PC-3 (cell line): Measurements from ENCODE around the gene GDA. TPM values are rescaled to one million over a fixed set of nuclear protein-coding genes. Genes with fewer than 3 reads are reported as not detected.

ENCODE experiments used
- ATAC-seq: fragments of 200-7000 bp; cut with Tn5 transposase; 2 replicates; pipeline ENCODE4 v1.9.1; 2020; ENCODE audit warnings: mild to moderate bottlenecking, moderate library complexity
- BruUV-seq: library from RNA; stranded (reverse); fragments of 400-500 nt; replicated peaks from 2 replicates; lab custom pipeline; 2021; lab: Mats Ljungman, UMichigan
- CTCF ChIA-PET: fragments of 300-600 bp; sonication (Branson Sonifier 250); formaldehyde crosslinking; loops from one replicate; lab custom pipeline; 2022; ENCODE audit warnings: antibody characterized with exemption; lab: Charles Lee
- POLR2A ChIA-PET: fragments of 300-600 bp; sonication (Branson Sonifier 250); formaldehyde crosslinking; loops from one replicate; lab custom pipeline; 2022; ENCODE audit warnings: antibody characterized with exemption; ENCODE audit not compliant: unreplicated experiment; lab: Charles Lee
- DNase-seq: peaks from one replicate; pipeline ENCODE4 v3.0.0-alpha.2; 2015
- H2AFZ ChIP-seq: fragments of 300-600 bp; sonication (generic); 2 replicates; pipeline ENCODE4 v1.6.0; 2016; ENCODE audit warnings: antibody characterized with exemption, low read length
- H3F3A ChIP-seq: fragments of 300-600 bp; sonication (generic); one replicate; pipeline ENCODE4 v1.6.0; 2017; ENCODE audit warnings: antibody characterized with exemption, low read length, control low read depth, mild to moderate bottlenecking; ENCODE audit not compliant: unreplicated experiment
- H3K27ac ChIP-seq: fragments of 300-600 bp; sonication (generic); 2 replicates; pipeline ENCODE4 v1.5.1; 2016; ENCODE audit warnings: mild to moderate bottlenecking, low read length
- H3K27me3 ChIP-seq: fragments of 300-600 bp; sonication (generic); 2 replicates; pipeline ENCODE4 v1.6.1; 2016; ENCODE audit warnings: low read length, mixed read lengths
- H3K36me3 ChIP-seq: fragments of 300-600 bp; sonication (generic); 2 replicates; pipeline ENCODE4 v1.6.1; 2016; ENCODE audit warnings: low read depth, mixed run types, low read length, mixed read lengths
- H3K4me1 ChIP-seq: fragments of 300-600 bp; sonication (generic); 2 replicates; pipeline ENCODE4 v1.5.1; 2016; ENCODE audit warnings: low read length; ENCODE audit not compliant: insufficient read depth
- H3K4me2 ChIP-seq: fragments of 300-600 bp; sonication (generic); 2 replicates; pipeline ENCODE4 v1.6.0; 2016; ENCODE audit warnings: low read length
- H3K4me3 ChIP-seq: fragments of 300-600 bp; sonication (generic); 2 replicates; pipeline ENCODE4 v1.5.1; 2016; ENCODE audit warnings: mild to moderate bottlenecking, low read length, mixed read lengths
- H3K79me2 ChIP-seq: fragments of 300-600 bp; sonication (generic); 2 replicates; pipeline ENCODE4 v1.6.1; 2017; ENCODE audit warnings: low read length, mixed read lengths
- H3K9ac ChIP-seq: fragments of 300-600 bp; sonication (generic); 2 replicates; pipeline ENCODE4 v1.6.0; 2016; ENCODE audit warnings: mild to moderate bottlenecking, low read length
- H3K9me2 ChIP-seq: fragments of 300-600 bp; sonication (generic); replicated peaks from 2 replicates; pipeline ENCODE4 v1.6.1; 2016; ENCODE audit warnings: mixed run types, low read length, mixed read lengths
- H3K9me3 ChIP-seq: fragments of 300-600 bp; sonication (generic); 2 replicates; pipeline ENCODE4 v1.6.1; 2016; ENCODE audit warnings: low read length, mixed read lengths
- H4K20me1 ChIP-seq: fragments of 300-600 bp; sonication (generic); 2 replicates; pipeline ENCODE4 v1.6.1; 2016; ENCODE audit warnings: low read length, mixed read lengths
- EZH2 ChIP-seq: fragments of 300-600 bp; sonication (generic); IDR thresholded peaks from one replicate; pipeline ENCODE4 v1.6.1; 2017; ENCODE audit warnings: antibody characterized with exemption, mild to moderate bottlenecking, low read length; ENCODE audit not compliant: unreplicated experiment
- EZH2phosphoT487 ChIP-seq: fragments of 300-600 bp; sonication (generic); IDR thresholded peaks from 2 replicates; pipeline ENCODE4 v1.6.1; 2018; ENCODE audit warnings: mild to moderate bottlenecking, antibody characterized with exemption, low read length, borderline replicate concordance
- intact Hi-C: fragments of 100-400 bp; cut with micrococcal nuclease; formaldehyde crosslinking; loops from 2 replicates; pipeline ENCODE4 v1.9.0; 2023
- total RNA-seq: library from RNA; depleted of rRNA; stranded (reverse); fragments of >200 nt; gene quantifications from 2 replicates; pipeline ENCODE4 v1.2.3, GENCODE V29; 2014
- TF ChIP-seq, protein P1 (sequence below): fragments of 300-600 bp; sonication (generic); conservative IDR thresholded peaks from 2 replicates; pipeline ENCODE4 v1.5.1; 2017; ENCODE audit warnings: antibody characterized with exemption, low read depth, mild to moderate bottlenecking, low read length

The GDA gene
- total RNA-seq, 1 experiment from 2014 or later: not detected

GRCh38 chr9:72128526-72128925 is 20.7 kb upstream of the GDA start:
- Histone ChIP-seq H3K36me3 (no peaks in the 10 kb centered on the region), H3K27me3 (no peaks in the 10 kb centered on the region), H3K9me3 (no peaks in the 10 kb centered on the region), H3K79me2 (no peaks in the 10 kb centered on the region), H3K9ac (no peak overlapping the region), H3F3A (no peaks in the 10 kb centered on the region), H3K4me2 (no peak overlapping the region), H4K20me1 (no peaks in the 10 kb centered on the region), H3K4me1 (no peaks in the 10 kb centered on the region), H3K4me3 (no peak overlapping the region), H2AFZ (no peak overlapping the region), H3K27ac (no peak overlapping the region), H3K9me2 (no peaks in the 10 kb centered on the region)
- no TSS peak for BruUV-seq
- no peak for ATAC-seq
- CTCF ChIA-PET: no interaction called here
- TF ChIP-seq EZH2 (no peak), EZH2phosphoT487 (no peak)
- TF ChIP-seq, protein P1, sequence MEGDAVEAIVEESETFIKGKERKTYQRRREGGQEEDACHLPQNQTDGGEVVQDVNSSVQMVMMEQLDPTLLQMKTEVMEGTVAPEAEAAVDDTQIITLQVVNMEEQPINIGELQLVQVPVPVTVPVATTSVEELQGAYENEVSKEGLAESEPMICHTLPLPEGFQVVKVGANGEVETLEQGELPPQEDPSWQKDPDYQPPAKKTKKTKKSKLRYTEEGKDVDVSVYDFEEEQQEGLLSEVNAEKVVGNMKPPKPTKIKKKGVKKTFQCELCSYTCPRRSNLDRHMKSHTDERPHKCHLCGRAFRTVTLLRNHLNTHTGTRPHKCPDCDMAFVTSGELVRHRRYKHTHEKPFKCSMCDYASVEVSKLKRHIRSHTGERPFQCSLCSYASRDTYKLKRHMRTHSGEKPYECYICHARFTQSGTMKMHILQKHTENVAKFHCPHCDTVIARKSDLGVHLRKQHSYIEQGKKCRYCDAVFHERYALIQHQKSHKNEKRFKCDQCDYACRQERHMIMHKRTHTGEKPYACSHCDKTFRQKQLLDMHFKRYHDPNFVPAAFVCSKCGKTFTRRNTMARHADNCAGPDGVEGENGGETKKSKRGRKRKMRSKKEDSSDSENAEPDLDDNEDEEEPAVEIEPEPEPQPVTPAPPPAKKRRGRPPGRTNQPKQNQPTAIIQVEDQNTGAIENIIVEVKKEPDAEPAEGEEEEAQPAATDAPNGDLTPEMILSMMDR: no peak
- no peak for DNase-seq
- POLR2A ChIA-PET: no interaction called here
- intact Hi-C loops: no loop called here

DNA sequence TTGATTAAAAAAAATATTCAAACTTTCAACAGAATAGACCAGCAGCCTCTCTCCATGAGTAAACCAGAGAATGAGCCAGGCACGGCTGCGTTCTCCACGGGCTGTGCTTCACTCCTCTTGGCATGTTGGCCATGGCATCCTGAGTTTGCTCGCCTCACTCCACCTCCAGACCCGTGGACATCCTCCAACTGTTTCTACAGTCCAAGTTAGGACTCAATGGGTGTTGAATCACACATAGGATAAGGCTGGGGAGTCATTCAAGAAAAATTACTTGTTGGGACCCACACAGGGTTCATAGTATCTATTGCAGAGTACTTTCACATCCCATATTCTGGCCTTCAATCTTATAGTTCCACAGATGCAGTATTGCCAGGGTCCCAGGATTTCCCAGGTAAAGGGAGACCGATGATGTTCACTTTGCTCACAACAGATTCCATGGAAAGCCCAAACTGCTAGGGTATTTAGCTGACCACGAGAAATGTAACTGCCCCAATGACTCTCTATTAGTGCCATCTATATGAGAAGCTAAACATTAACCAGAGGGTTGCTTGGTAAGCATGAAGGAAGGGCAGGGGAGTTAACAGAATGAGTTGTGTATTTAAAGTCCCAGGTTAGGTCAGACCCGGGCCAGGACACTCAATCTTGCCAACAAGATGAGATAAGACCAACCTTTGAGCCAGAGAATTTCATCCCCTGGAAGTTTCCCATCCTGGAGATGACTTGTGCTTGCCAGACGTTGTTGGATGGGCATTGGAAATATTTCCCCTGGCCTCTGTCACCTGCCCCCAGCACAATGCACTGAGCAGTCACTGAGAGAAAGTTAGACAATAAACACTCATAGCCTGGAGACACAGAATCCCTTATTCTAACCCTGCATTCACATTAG is 19.7 kb upstream of the GDA start:
- Histone ChIP-seq H3K9ac (no peak overlapping the region), H4K20me1 (no peaks in the 10 kb centered on the region), H3K27me3 (no peaks in the 10 kb centered on the region), H3K27ac (no peak overlapping the region), H3K36me3 (no peaks in the 10 kb centered on the region), H3K9me3 (no peaks in the 10 kb centered on the region), H3K79me2 (no peaks in the 10 kb centered on the region), H3F3A (no peaks in the 10 kb centered on the region), H3K9me2 (no peaks in the 10 kb centered on the region), H3K4me2 (no peak overlapping the region), H3K4me3 (no peak overlapping the region), H2AFZ (no peak overlapping the region), H3K4me1 (no peaks in the 10 kb centered on the region)
- POLR2A ChIA-PET: no interaction called here
- DNase-seq (no peak), ATAC-seq (no peak)
- no TSS peak for BruUV-seq
- CTCF ChIA-PET: no interaction called here
- no peak for TF ChIP-seq EZH2
- TF ChIP-seq EZH2phosphoT487: no peak
- TF ChIP-seq, protein P1: no peak
- intact Hi-C loops: no loop called here

- Histone ChIP-seq H3K4me3 (no peak overlapping the region), H3K9me2 (no peaks in the 10 kb centered on the region), H3K27me3 (no peaks in the 10 kb centered on the region), H3K27ac (no peak overlapping the region), H2AFZ (no peak overlapping the region), H3F3A (no peaks in the 10 kb centered on the region), H3K36me3 (no peaks in the 10 kb centered on the region), H3K4me2 (no peak overlapping the region), H4K20me1 (no peaks in the 10 kb centered on the region), H3K79me2 (no peaks in the 10 kb centered on the region), H3K4me1 (no peaks in the 10 kb centered on the region), H3K9me3 (no peaks in the 10 kb centered on the region), H3K9ac (no peak overlapping the region)
- CTCF ChIA-PET: no interaction called here
- POLR2A ChIA-PET: no interaction called here
- TF ChIP-seq EZH2phosphoT487: no peak
- TF ChIP-seq, protein P1: no peak
- no peak for TF ChIP-seq EZH2
- DNase-seq (no peak), ATAC-seq (no peak)
- no TSS peak for BruUV-seq
- intact Hi-C loops: no loop called here
Measured at GRCh38 chr9:72130321-72130720, 18.9 kb upstream of the GDA start.
